ENCODE measurements around the gene TRIM33. TPM values are rescaled to one million over a fixed set of nuclear protein-coding genes. Genes with fewer than 3 reads are reported as not detected.
"Not testable (repeated sequence)": the region's sequence is repeated elsewhere in the genome, so short reads cannot be mapped to it uniquely, and the experiment has no call there.

Gene TRIM33
- total RNA-seq, 8 experiments from 2014 or later, result 20.2 to 63.0 (median 51.4) TPM

GRCh38 chr1:114379358-114379757, 131.6 kb downstream of the TRIM33 start:
- ATAC-seq (replicated peaks in 6 of 8), result no peak
- Histone ChIP-seq H3K4me3 (no peak overlapping the region), H3K4me1 (replicated peaks in 1 of 2) (no peaks in the 10 kb centered on the region), H3K27ac (no peak overlapping the region)
- in situ Hi-C loops (cut with MboI; ENCODE audit: low pct_unique_long_range_greater_than_20kb in 2 of 9, low sequenced_read_pairs in 9 of 9, unreplicated experiment in 9 of 9), result no loop called here
- WGBS, 10 experiments, result 40 to 100% (median 83%) methylated on average over 1 to 2 of the region's 2 CpGs; no CpG with 5 or more reads in 1 of the 10 experiments

- no peak for ATAC-seq (replicated peaks in 6 of 8)
- Histone ChIP-seq H3K4me1 (replicated peaks in 1 of 2) (no peaks in the 10 kb centered on the region), H3K4me3 (no peak overlapping the region), H3K27ac (no peak overlapping the region)
- in situ Hi-C loops (cut with MboI; ENCODE audit: low pct_unique_long_range_greater_than_20kb in 2 of 9, low sequenced_read_pairs in 9 of 9, unreplicated experiment in 9 of 9), result no loop called here
Observed at GRCh38 chr1:114377356-114377755, 133.6 kb downstream of the TRIM33 start.

- 0 to 87% (median 78%) methylated on average over 1 of the region's 1 CpG; no CpG with 5 or more reads in 2 of the 10 experiments for WGBS, 10 experiments
- ATAC-seq (replicated peaks in 6 of 8), result no peak
- Histone ChIP-seq H3K4me3 (no peak overlapping the region), H3K27ac (no peak overlapping the region), H3K4me1 (replicated peaks in 1 of 2) (no peaks in the 10 kb centered on the region)
- in situ Hi-C loops (cut with MboI; ENCODE audit: low pct_unique_long_range_greater_than_20kb in 2 of 9, low sequenced_read_pairs in 9 of 9, unreplicated experiment in 9 of 9), result no loop called here
Observed at GRCh38 chr1:114369930-114370329, 141.1 kb downstream of the TRIM33 start.

- H3K27ac ChIP-seq; H3K4me1 ChIP-seq (replicated peaks in 1 of 2); in situ Hi-C loops (cut with MboI; ENCODE audit: low pct_unique_long_range_greater_than_20kb in 2 of 9, low sequenced_read_pairs in 9 of 9, unreplicated experiment in 9 of 9); ATAC-seq (replicated peaks in 6 of 8); H3K4me3 ChIP-seq: not testable (repeated sequence)
- WGBS, 10 experiments, result 33 to 85% (median 62%) methylated on average over 1 to 4 of the region's 5 CpGs; no CpG with 5 or more reads in 1 of the 10 experiments
Observed at GRCh38 chr1:114369266-114369919, 141.6 kb downstream of the TRIM33 start.

GRCh38 chr1:114368560-114369255, 142.3 kb downstream of the TRIM33 start:
- no peak overlapping the region for H3K27ac ChIP-seq
- H3K4me3 ChIP-seq, result no peak overlapping the region
- ATAC-seq (replicated peaks in 6 of 8), result no peak
- WGBS, 10 experiments, result 23 to 100% (median 95%) methylated on average over 1 to 11 of the region's 15 CpGs; no CpG with 5 or more reads in 1 of the 10 experiments
- in situ Hi-C loops (cut with MboI; ENCODE audit: low pct_unique_long_range_greater_than_20kb in 2 of 9, low sequenced_read_pairs in 9 of 9, unreplicated experiment in 9 of 9), result no loop called here
- H3K4me1 ChIP-seq (replicated peaks in 1 of 2), result no peaks in the 10 kb centered on the region

- no peaks in the 10 kb centered on the region for H3K4me1 ChIP-seq (replicated peaks in 1 of 2)
- H3K4me3 ChIP-seq, result no peak overlapping the region
- no peak for ATAC-seq (replicated peaks in 6 of 8)
- 31 to 92% (median 70%) methylated on average over 1 to 2 of the region's 2 CpGs for WGBS, 10 experiments
- H3K27ac ChIP-seq, result no peak overlapping the region
- in situ Hi-C loops (cut with MboI; ENCODE audit: low pct_unique_long_range_greater_than_20kb in 2 of 9, low sequenced_read_pairs in 9 of 9, unreplicated experiment in 9 of 9), result no loop called here
Observed at GRCh38 chr1:114367810-114368209, 143.2 kb downstream of the TRIM33 start.

GRCh38 chr1:114363230-114363629, 147.8 kb downstream of the TRIM33 start:
- in situ Hi-C loops (cut with MboI; ENCODE audit: low pct_unique_long_range_greater_than_20kb in 2 of 9, low sequenced_read_pairs in 9 of 9, unreplicated experiment in 9 of 9); H3K4me3 ChIP-seq; ATAC-seq (replicated peaks in 6 of 8); H3K27ac ChIP-seq; H3K4me1 ChIP-seq (replicated peaks in 1 of 2): not testable (repeated sequence)
- WGBS, 10 experiments, result 23 to 80% (median 50%) methylated on average over 1 to 2 of the region's 2 CpGs; no CpG with 5 or more reads in 2 of the 10 experiments

- no peak for ATAC-seq (replicated peaks in 6 of 8)
- in situ Hi-C loops (cut with MboI; ENCODE audit: low pct_unique_long_range_greater_than_20kb in 2 of 9, low sequenced_read_pairs in 9 of 9, unreplicated experiment in 9 of 9), result no loop called here
- no peaks in the 10 kb centered on the region for H3K4me1 ChIP-seq (replicated peaks in 1 of 2)
- 0 to 70% (median 33%) methylated on average over 1 of the region's 1 CpG; no CpG with 5 or more reads in 1 of the 10 experiments for WGBS, 10 experiments
- no peak overlapping the region for H3K4me3 ChIP-seq
- no peak overlapping the region for H3K27ac ChIP-seq
Observed at GRCh38 chr1:114359791-114360190, 151.2 kb downstream of the TRIM33 start.

- in situ Hi-C loops (cut with MboI; ENCODE audit: low pct_unique_long_range_greater_than_20kb in 2 of 9, low sequenced_read_pairs in 9 of 9, unreplicated experiment in 9 of 9), result no loop called here
- WGBS, 10 experiments, result 70 to 100% (median 88%) methylated on average over 1 to 3 of the region's 3 CpGs; no CpG with 5 or more reads in 2 of the 10 experiments
- Histone ChIP-seq H3K4me3 (no peak overlapping the region), H3K4me1 (replicated peaks in 1 of 2) (peaks cover 5 to 7% of the 10 kb centered on the region in 2 donors), H3K27ac (no peak overlapping the region)
- no peak for ATAC-seq (replicated peaks in 6 of 8)
Observed at GRCh38 chr1:114355240-114355639, 155.8 kb downstream of the TRIM33 start.

- WGBS, 10 experiments, result 17 to 86% (median 73%) methylated on average over 1 to 3 of the region's 4 CpGs; no CpG with 5 or more reads in 6 of the 10 experiments
- H3K4me3 ChIP-seq, result no peak overlapping the region
- H3K27ac ChIP-seq, result no peak overlapping the region
- H3K4me1 ChIP-seq (replicated peaks in 1 of 2), result peaks cover 5 to 7% of the 10 kb centered on the region in 2 donors
- peak; percentile 51 to 99 (median 84) for ATAC-seq (replicated peaks in 6 of 8)
- in situ Hi-C loops (cut with MboI; ENCODE audit: low pct_unique_long_range_greater_than_20kb in 2 of 9, low sequenced_read_pairs in 9 of 9, unreplicated experiment in 9 of 9), result no loop called here
Observed at GRCh38 chr1:114353262-114353661, 157.7 kb downstream of the TRIM33 start.

- Histone ChIP-seq H3K27ac (no peak overlapping the region), H3K4me3 (no peak overlapping the region), H3K4me1 (replicated peaks in 1 of 2) (peaks cover 5 to 7% of the 10 kb centered on the region in 2 donors)
- in situ Hi-C loops (cut with MboI; ENCODE audit: low pct_unique_long_range_greater_than_20kb in 2 of 9, low sequenced_read_pairs in 9 of 9, unreplicated experiment in 9 of 9), result no loop called here
- ATAC-seq (replicated peaks in 6 of 8), result peak; percentile 17 to 92 (median 68)
- 0 to 100% (median 58%) methylated on average over 1 to 5 of the region's 6 CpGs; no CpG with 5 or more reads in 3 of the 10 experiments for WGBS, 10 experiments
Observed at GRCh38 chr1:114352797-114353196, 158.2 kb downstream of the TRIM33 start.

GRCh38 chr1:114350731-114351445, 160.1 kb downstream of the TRIM33 start:
- WGBS, 10 experiments, result 80 to 94% (median 86%) methylated on average over 1 to 6 of the region's 10 CpGs; no CpG with 5 or more reads in 5 of the 10 experiments
- ATAC-seq (replicated peaks in 6 of 8), result no peak
- in situ Hi-C loops (cut with MboI; ENCODE audit: low pct_unique_long_range_greater_than_20kb in 2 of 9, low sequenced_read_pairs in 9 of 9, unreplicated experiment in 9 of 9), result no loop called here
- Histone ChIP-seq H3K27ac (no peak overlapping the region), H3K4me3 (no peak overlapping the region), H3K4me1 (replicated peaks in 1 of 2) (peaks cover 7 to 8% of the 10 kb centered on the region in 2 donors)
